Effector memory CD8-positive, alpha-beta T cell (primary cell): ENCODE data around the gene MAPT.

ENCODE experiments used
- ATAC-seq: fragments of 150-1000 bp; cut with Tn5 transposase; replicated peaks from 2 replicates; pipeline ENCODE4 v1.10.0; 2021; ENCODE audit warnings: mild to moderate bottlenecking, moderate library complexity
- DNase-seq, 3 experiments: peaks; one replicate each; pipeline ENCODE4 v3.0.0; 2021
- H3K27ac Mint-ChIP-seq, 2 donors: one replicate each; pipeline ENCODE4 v1.8.0; 2022; ENCODE audit warnings: mild to moderate bottlenecking in 2 of 2, mixed read lengths in 2 of 2, moderate library complexity in 2 of 2
- H3K27me3 Mint-ChIP-seq, 2 donors: one replicate each; pipeline ENCODE4 v1.8.0; 2022; ENCODE audit warnings: mixed read lengths in 2 of 2
- H3K36me3 Mint-ChIP-seq: one replicate; pipeline ENCODE4 v1.8.0; 2022; ENCODE audit warnings: mild to moderate bottlenecking, moderate library complexity, mixed read lengths; ENCODE audit not compliant: insufficient read depth
- H3K4me1 Mint-ChIP-seq, 2 donors: one replicate each; pipeline ENCODE4 v1.8.0; 2022; ENCODE audit warnings: low read depth in 2 of 2, mixed read lengths in 2 of 2
- H3K4me3 Mint-ChIP-seq, 2 donors: one replicate each; pipeline ENCODE4 v1.8.0; 2022; ENCODE audit warnings: mild to moderate bottlenecking in 2 of 2, mixed read lengths in 2 of 2, moderate library complexity in 2 of 2
- H3K9me3 Mint-ChIP-seq, 2 donors: one replicate each; pipeline ENCODE4 v1.8.0; 2022; ENCODE audit warnings: mixed read lengths in 2 of 2

MAPT gene

DNA sequence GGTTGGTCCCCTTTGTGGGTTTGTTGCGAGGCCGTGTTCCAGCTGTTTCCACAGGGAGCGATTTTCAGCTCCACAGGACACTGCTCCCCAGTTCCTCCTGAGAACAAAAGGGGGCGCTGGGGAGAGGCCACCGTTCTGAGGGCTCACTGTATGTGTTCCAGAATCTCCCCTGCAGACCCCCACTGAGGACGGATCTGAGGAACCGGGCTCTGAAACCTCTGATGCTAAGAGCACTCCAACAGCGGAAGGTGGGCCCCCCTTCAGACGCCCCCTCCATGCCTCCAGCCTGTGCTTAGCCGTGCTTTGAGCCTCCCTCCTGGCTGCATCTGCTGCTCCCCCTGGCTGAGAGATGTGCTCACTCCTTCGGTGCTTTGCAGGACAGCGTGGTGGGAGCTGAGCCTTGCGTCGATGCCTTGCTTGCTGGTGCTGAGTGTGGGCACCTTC is 77.4 kb downstream of the MAPT start:
- ATAC-seq (no peak), DNase-seq (no peak)
- peaks cover 27 to 30% of the 10 kb centered on the region in 2 donors for H3K27me3 Mint-ChIP-seq
- H3K4me3 Mint-ChIP-seq = no peak overlapping the region
- H3K9me3 Mint-ChIP-seq = peaks cover 0 to 2% of the 10 kb centered on the region in 2 donors
- peaks cover 2 to 5% of the 10 kb centered on the region in 2 donors for H3K4me1 Mint-ChIP-seq
- no peaks in the 10 kb centered on the region for H3K36me3 Mint-ChIP-seq
- no peak overlapping the region for H3K27ac Mint-ChIP-seq

GRCh38 chr17:45972531-45972930 is 78.2 kb downstream of the MAPT start:
- Mint-ChIP-seq H3K4me3 (no peak overlapping the region), H3K9me3 (peaks cover 0 to 2% of the 10 kb centered on the region in 2 donors), H3K27me3 (peaks cover 20 to 24% of the 10 kb centered on the region in 2 donors), H3K4me1 (peaks cover 3 to 5% of the 10 kb centered on the region in 2 donors), H3K36me3 (no peaks in the 10 kb centered on the region), H3K27ac (no peak overlapping the region)
- DNase-seq (no peak), ATAC-seq (no peak)

DNA sequence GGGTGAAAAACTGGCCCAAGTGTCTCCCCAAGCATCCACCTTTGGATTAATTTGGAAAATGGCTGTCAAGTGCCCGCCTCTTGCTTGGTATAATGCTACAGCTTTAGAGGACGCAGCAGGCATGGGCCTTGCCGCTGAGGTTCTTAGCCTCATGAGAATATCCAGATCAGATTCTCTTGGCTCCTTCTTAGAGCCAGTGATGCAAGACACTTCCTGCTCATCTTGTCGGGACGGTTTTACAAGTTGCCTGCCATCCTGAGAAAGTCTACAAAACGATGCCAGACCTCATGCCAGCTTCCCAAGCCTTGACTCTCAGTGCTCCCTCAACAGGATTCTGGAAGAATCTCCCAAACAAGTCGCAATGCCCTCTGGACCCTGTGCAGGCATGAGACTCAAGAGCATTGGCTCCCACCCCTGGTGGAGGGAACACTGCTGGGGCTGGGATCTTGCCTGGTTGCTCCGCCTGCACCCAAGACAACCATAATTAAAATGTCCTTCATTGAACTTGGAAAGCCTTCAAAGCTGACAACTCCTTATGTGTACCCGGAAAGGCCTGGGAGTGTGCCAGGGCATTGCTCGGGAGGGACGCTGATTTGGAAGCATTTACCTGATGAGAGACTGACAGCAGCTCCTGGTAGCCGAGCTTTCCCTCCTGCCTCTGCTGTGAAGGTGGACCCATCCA is 78.9 kb downstream of the MAPT start:
- DNase-seq = no peak
- ATAC-seq = no peak
- H3K9me3 Mint-ChIP-seq = peaks cover 0 to 2% of the 10 kb centered on the region in 2 donors
- H3K4me3 Mint-ChIP-seq = no peak overlapping the region
- H3K27ac Mint-ChIP-seq = no peak overlapping the region
- peaks cover 13 to 17% of the 10 kb centered on the region in 2 donors for H3K27me3 Mint-ChIP-seq
- H3K4me1 Mint-ChIP-seq = peaks cover 0 to 2% of the 10 kb centered on the region in 2 donors
- H3K36me3 Mint-ChIP-seq = no peaks in the 10 kb centered on the region

- Mint-ChIP-seq H3K4me3 (no peak overlapping the region), H3K27ac (no peak overlapping the region)
- ATAC-seq = no peak
These were observed 79.8 kb downstream of the MAPT start for GRCh38 chr17:45973946-45974859.

GRCh38 chr17:45974916-45975630 is 80.7 kb downstream of the MAPT start:
- no peak for DNase-seq
- Mint-ChIP-seq H3K9me3 (peaks cover 0 to 2% of the 10 kb centered on the region in 2 donors), H3K4me3 (no peak overlapping the region), H3K27me3 (peaks cover 5 to 19% of the 10 kb centered on the region in 2 donors), H3K36me3 (no peaks in the 10 kb centered on the region), H3K4me1 (peaks cover 0 to 2% of the 10 kb centered on the region in 2 donors), H3K27ac (no peak overlapping the region)
- ATAC-seq = no peak

More at GRCh38 chr17:45973946-45974859, 79.8 kb downstream of the MAPT start:
- Mint-ChIP-seq H3K9me3 (peaks cover 0 to 2% of the 10 kb centered on the region in 2 donors), H3K27me3 (peaks cover 13 to 17% of the 10 kb centered on the region in 2 donors), H3K4me1 (peaks cover 0 to 2% of the 10 kb centered on the region in 2 donors), H3K36me3 (no peaks in the 10 kb centered on the region)
- no peak for DNase-seq

DNA sequence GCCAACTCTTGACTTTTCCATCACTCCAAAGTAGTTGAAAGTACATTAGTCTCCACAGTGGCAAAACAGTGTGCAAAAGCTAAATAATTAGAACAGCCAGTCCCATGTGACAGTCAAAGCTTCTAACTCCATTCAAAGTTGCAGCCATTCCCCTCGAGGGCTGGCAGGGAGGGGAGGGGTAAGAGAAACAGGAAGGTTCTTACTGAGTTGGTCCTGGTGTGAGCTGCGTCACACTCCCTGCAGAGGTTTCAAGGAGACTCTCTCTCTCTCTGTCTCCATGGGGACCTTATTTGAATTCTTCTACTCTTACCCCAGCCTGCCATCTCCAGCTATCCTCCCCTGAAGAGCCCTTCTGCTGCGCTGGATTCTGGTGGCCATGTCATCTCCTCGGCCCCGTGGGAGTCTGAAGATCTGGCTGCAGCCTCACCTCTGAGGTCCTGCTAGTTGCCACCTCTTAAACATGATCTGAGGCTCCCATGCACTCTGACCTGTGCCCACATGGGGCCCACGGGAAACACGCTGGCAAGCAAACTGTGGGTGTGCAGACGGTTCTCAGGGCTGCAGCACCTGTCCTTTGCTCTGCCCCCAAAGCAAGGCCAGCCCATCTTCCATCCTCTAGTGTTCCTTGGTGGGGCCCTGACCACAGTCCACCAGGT is 81.4 kb downstream of the MAPT start:
- Mint-ChIP-seq H3K4me1 (peaks cover 0 to 2% of the 10 kb centered on the region in 2 donors), H3K27me3 (peaks cover 5 to 16% of the 10 kb centered on the region in 2 donors), H3K9me3 (peaks cover 0 to 2% of the 10 kb centered on the region in 2 donors), H3K27ac (no peak overlapping the region), H3K4me3 (no peak overlapping the region), H3K36me3 (no peaks in the 10 kb centered on the region)
- no peak for DNase-seq
- ATAC-seq = no peak

GRCh38 chr17:45976391-45976754 is 82.0 kb downstream of the MAPT start:
- peaks cover 0 to 2% of the 10 kb centered on the region in 2 donors for H3K4me1 Mint-ChIP-seq
- H3K27me3 Mint-ChIP-seq = peaks cover 5 to 22% of the 10 kb centered on the region in 2 donors
- H3K36me3 Mint-ChIP-seq = no peaks in the 10 kb centered on the region
- no peak for ATAC-seq
- no peak for DNase-seq
- no peak overlapping the region for H3K27ac Mint-ChIP-seq
- H3K4me3 Mint-ChIP-seq = no peak overlapping the region
- peaks cover 0 to 2% of the 10 kb centered on the region in 2 donors for H3K9me3 Mint-ChIP-seq

DNA sequence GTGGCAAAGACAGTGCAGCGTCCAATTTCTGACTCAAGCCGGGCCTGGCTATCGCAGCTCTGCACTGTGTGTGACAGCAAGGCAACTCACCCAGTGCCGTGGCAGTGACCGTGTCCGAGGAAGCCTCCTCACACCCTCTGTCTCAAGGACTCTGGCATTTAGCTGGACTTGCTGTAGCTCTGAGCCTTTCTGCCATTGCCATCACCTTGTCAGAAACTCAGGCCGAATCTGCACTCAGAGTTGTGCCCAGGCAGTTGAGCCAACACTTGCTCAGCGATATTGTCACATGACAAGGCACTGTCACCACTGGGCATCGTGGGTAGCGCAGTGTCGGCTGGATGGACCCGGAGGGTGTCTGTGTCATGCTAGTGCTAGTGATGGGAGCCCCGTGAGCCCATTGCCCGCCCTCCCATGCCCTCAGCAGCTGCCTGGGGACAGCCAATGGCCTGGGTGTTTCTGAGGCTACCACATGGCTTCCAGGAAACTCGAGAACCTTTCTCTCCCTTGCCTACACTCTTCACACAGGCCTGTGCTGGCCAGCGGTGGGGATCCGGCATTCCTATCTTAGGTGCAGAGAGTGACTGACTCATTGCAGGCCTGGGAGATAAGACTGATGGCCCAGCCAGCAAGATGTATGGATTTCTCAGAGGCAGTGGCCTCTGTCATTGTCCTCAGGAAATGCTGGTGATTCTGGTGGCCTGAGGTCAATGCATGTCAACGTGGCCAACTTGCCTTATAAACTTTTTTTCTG is 82.6 kb downstream of the MAPT start:
- H3K36me3 Mint-ChIP-seq = no peaks in the 10 kb centered on the region
- DNase-seq (no peak), ATAC-seq (no peak)
- peaks cover 0 to 2% of the 10 kb centered on the region in 2 donors for H3K4me1 Mint-ChIP-seq
- peaks cover 5 to 26% of the 10 kb centered on the region in 2 donors for H3K27me3 Mint-ChIP-seq
- H3K4me3 Mint-ChIP-seq = no peak overlapping the region
- peaks cover 0 to 2% of the 10 kb centered on the region in 2 donors for H3K9me3 Mint-ChIP-seq
- no peak overlapping the region for H3K27ac Mint-ChIP-seq

DNA sequence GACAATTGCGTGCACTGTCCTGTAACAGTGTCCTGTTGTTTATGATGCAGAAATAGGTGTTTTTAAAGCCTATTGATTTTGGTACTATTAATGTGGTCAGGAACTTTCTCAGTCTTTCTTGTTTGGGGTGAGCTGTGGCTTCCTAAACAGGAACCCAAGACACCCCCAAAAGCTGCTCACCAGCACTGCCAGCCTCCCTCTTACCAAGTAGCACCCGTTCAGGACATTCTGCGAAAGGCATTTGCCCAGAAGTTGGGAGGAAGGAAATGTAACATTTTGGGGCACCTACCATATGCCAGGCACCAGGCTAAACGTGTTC is 83.1 kb downstream of the MAPT start:
- H3K27ac Mint-ChIP-seq = no peak overlapping the region

GRCh38 chr17:45977976-45978626 is 83.7 kb downstream of the MAPT start:
- Mint-ChIP-seq H3K4me1 (peaks cover 0 to 2% of the 10 kb centered on the region in 2 donors), H3K27me3 (peaks cover 0 to 26% of the 10 kb centered on the region in 2 donors), H3K27ac (no peak overlapping the region), H3K36me3 (no peaks in the 10 kb centered on the region), H3K4me3 (no peak overlapping the region), H3K9me3 (no peaks in the 10 kb centered on the region)
- ATAC-seq (no peak), DNase-seq (no peak)

More for the DNA sequence above, 83.1 kb downstream of the MAPT start:
- no peaks in the 10 kb centered on the region for H3K9me3 Mint-ChIP-seq
- H3K27me3 Mint-ChIP-seq = peaks cover 2 to 26% of the 10 kb centered on the region in 2 donors
- no peak for DNase-seq
- no peaks in the 10 kb centered on the region for H3K36me3 Mint-ChIP-seq
- ATAC-seq = no peak
- H3K4me1 Mint-ChIP-seq = peaks cover 0 to 2% of the 10 kb centered on the region in 2 donors
- H3K4me3 Mint-ChIP-seq = no peak overlapping the region

- Mint-ChIP-seq H3K9me3 (no peaks in the 10 kb centered on the region), H3K36me3 (no peaks in the 10 kb centered on the region), H3K4me1 (peaks cover 0 to 2% of the 10 kb centered on the region in 2 donors), H3K27ac (no peak overlapping the region), H3K4me3 (no peak overlapping the region), H3K27me3 (peaks cover 0 to 29% of the 10 kb centered on the region in 2 donors)
- DNase-seq = no peak
- no peak for ATAC-seq
These were observed 84.8 kb downstream of the MAPT start for GRCh38 chr17:45979137-45979536.

GRCh38 chr17:45980855-45981254 is 86.5 kb downstream of the MAPT start:
- no peak overlapping the region for H3K4me3 Mint-ChIP-seq
- H3K36me3 Mint-ChIP-seq = no peaks in the 10 kb centered on the region
- H3K9me3 Mint-ChIP-seq = no peaks in the 10 kb centered on the region
- H3K27me3 Mint-ChIP-seq = peaks cover 0 to 37% of the 10 kb centered on the region in 2 donors
- DNase-seq = no peak
- H3K27ac Mint-ChIP-seq = no peak overlapping the region
- peaks cover 0 to 2% of the 10 kb centered on the region in 2 donors for H3K4me1 Mint-ChIP-seq
- no peak for ATAC-seq
